GM19372 (cell line): Measurements from ENCODE around the gene TMEM250.

Experiments used
- ATAC-seq: cut with Tn5 transposase; IDR thresholded peaks from one replicate; pipeline ENCODE4 v1.9.1; 2021; ENCODE audit warnings: mild to moderate bottlenecking, low read depth, moderate library complexity; ENCODE audit not compliant: unreplicated experiment

The TMEM250 gene

DNA sequence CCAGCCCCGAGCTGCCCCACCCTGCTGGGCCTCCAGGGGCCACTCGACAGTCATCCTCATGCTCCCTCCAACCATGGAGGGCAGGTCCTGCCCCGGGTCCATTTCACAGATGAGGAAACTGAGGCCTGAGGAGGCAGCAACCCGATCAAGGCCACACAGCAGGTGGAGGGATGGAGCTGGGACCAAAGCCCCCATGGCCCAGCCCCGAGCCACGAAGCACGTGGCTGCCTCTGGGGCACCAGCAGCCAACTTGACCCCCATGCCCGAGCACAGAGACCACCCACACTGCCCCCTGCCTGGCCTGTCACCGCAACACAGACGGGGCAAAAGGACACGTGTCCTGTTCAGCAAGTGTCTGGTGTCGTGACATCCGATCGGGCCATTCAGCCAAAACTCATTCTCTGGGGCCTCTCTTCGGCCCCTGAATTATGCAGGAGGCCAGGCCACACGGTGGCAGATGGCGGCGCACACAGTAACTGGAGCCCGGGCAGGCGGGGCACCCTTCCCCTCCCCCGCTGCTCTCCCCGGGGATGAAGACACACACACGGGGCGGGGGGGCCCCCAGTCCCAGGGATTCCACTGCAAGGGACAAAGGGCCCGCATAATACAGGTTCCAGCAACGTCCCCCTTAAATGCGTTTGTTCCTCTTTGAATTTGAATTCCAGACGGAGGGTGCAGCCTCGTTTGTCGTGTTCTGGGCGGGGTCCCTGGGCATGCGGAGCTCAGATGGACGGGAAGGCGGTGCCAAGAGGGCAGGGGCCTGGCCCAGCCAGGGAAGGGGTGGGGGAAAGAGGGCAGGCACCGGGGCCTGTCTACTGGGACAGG, 29.4 kb upstream of the TMEM250 start:
- no peak for ATAC-seq

DNA sequence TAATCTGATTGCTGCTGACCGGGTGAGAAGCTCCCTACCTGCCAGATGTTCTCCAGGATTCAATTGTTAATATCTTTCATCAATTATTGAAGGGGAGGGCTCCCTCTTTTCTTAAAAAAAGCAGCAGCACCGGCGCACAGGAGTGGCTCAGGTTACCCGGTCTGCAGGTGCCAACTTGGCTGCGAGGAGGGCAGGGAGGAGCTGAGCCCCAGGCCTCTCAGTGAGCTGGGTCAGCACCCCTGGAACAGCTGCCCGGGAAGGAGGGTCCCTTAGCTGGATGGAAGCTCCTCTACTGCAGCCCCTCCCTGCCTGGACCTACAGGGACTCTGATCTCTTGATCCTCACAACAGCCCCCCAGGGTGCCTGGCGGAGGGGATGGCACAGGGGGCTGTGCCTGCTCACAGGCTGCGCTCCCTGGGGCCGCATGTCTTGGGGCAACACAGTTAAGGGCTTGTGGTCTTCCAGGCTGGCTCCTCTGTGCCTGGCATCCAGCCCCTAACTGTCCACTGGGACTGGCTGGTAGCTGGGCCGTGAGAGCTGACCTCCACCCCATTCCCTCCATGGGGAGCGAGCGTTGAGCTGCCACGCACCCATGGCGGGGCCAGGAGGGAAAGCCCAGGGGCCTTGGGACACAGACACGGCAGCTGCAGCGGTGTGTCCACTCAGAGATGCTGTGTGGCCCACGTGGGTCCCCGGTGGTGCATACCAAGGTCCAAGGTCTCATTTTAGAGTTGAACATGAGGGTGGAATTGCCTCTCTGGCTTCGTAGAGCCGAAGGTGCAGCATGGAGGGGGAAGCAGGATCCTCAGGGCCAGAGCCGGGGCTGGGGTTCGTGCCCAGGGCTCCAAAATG, 28.6 kb upstream of the TMEM250 start:
- no peak for ATAC-seq

DNA sequence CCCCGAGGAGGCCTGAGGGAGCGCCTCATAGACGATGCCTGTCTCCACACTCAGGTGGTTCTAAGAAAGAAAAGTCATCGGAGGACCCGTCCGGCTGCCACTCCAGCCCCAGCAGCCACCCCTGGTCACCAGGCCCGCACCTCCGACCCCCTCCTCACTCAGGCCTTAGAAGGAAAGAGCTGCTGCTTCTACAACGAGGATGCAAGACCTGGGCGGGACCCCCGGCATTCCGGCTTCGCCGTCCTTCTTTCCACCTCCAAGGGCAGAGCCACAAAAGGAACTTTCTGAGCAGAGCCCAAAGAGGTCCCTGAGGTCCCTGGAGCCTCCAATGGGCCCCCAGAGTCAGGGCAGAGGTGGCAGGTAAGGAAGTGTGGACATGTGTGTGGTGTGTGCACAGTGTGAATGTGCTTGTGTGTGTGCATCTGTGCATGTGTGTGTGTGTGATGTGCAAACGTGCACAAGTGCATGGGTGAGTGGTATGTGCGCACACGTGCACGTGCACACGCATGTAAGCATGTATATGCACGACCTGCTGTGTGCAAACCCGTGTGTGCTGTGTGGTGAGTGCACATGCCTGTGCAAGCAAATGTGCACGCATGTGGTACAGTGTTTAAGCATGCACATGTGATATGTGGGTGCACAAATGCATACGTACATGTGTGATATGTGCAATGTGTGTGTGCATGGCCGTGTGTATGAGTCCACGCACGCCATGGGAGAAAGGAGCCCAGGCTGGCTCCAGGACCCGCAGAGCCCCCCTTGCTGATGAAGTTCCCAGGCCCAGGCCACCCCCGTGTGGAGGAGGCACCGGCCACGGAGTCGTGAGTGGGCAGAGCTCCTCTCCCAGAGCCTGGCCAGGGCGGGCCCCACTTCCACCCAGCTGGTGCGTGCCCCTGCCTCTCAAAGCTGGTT, 27.7 kb upstream of the TMEM250 start:
- no peak for ATAC-seq

DNA sequence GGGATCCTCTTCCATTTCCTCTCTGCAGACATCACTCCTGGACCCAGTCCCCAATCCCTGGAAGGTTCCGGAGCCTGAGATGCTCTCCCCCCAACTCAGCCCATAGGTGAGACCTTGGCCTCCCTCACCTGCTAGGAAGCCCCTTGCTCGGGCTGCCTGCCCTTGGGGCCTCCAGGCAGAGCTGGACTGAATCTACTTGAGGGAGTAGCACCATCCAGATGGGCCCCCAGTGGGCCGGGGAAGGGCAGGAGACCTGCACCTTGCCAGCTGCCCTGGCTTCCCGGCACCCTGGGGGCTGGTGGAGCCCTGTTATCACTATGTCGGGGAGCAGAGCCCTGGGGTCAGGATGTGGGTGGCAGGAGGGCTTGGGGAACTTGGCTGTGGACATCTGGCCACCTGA, 26.9 kb upstream of the TMEM250 start:
- ATAC-seq: no peak

DNA sequence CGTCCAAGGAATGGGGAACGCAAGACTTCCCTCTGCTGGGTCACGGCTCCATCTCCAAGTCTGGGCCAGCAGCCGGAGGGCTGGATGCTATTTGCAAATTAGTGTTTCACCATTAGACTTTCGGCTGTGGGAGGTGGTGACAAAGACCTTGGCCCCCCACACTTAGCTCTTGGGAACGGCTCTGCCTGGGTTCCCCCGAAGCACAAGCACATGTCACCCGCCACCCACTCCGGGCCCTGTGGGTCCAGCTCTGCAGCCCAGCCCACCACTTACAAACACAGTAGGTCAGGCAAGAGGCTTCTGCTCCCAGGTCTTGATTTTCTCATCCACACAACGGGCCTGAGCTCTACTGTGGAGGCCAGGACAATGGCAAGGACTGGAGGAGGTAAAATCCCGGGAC, 25.8 kb upstream of the TMEM250 start:
- no peak for ATAC-seq

DNA sequence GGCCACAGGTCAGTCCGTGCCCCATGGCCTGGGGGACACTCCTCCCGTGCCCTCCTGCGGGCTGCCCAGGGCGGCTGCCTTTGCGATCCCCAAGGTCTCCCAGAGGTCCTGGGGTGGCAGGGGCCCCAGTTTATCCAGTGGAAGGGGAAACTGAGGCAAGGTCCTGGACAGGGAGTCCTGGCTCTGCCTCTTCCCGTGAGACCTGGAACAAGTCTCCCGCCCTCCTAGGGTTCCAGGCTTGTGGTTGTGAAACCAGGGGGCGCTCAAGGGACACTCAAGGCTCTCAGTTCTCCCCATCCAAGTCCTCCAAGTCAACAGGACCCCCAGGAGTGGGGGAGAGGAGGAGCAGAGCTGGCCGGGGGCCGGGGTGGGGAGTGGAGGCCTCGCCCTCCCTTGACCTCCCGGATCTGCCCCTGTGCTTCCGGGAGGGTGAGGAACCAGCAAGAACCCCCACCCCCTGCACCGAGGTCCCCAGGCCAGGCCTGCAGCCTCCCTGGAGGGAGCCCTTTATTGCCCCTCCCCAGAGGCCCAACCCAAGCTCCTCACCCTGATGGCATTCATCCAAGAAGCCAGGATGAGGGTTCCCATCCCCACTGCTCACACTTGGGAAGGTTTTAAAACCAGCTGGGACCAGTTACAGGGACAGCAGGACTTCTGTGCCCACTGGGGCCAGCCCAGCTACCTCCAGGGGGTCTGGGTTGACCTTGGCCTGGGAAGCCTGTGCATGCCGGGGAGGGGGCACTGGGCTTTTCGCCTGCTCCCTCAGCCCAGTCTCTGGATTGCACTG, 24.7 kb upstream of the TMEM250 start:
- ATAC-seq: no peak

DNA sequence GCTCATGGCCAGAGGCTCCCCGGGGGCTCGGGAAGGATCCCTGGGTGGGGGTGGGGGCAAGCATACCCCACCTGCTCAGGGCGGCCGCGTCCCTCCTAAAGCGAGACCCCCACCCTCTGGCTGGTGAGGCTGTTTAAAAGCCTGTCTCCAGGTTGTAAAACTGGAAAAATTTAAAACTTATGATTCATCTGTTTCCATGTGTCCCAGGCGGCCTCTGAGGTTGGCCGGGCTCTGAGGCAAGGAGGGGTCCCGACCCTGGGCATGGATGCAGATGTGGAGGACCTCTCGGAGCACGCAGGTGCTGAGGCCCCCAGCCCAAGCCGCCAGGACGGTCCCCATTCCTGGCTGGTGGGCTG, 24.2 kb upstream of the TMEM250 start:
- ATAC-seq: no peak

DNA sequence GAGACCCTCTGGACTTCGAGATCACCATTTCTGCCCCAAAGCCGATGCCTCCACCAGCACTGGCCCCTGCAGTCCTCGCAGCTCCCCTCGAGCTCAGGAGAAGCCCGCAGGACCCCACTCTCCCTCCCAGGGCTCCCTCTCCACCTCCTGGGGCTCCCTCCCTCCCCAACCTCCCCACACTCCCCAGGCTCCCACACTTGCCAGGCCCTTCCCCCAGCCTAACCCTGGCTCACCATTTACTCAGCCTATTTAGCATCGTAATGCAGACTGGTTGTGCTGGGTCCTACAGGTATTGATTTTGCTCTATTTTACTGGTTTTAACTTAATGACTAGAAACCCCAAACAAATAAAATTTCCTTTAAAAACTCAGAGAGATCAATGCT, 23.7 kb upstream of the TMEM250 start:
- ATAC-seq: no peak

DNA sequence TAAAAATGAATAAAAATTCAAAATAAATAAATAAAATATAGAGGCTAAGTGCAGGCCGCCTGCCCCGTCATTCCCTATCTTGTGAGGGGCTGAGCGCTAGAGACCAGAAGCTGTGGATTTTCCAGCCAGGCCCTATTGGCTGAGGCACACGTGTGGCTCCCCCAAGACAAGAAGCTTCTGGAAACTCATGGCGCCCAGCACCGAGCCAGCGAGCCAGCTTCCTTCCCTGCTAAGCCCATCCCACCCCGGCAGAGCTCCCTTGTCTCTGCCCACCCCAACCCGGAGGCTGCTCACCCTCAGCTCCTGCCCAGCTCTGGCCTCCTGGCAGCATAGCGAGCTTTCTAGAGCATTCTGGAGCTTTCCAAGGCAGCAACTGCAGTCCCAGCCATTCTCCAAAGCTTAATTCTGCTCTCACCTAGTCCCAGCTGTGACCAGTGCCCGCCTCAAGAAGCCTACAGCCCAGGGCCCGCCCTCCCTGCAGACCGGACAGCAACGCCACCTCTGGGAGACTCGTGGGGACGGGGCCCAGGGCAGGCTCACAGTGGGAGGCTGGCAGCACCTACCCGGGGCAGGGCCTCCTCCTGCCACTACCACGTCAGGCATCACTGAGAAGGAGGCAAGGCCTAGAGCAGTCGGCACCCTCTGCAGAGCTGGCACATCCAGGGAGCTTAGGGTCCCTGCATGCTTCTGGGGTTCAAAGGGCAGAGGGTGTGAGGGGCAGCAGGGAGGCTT, 23.2 kb upstream of the TMEM250 start:
- no peak for ATAC-seq

DNA sequence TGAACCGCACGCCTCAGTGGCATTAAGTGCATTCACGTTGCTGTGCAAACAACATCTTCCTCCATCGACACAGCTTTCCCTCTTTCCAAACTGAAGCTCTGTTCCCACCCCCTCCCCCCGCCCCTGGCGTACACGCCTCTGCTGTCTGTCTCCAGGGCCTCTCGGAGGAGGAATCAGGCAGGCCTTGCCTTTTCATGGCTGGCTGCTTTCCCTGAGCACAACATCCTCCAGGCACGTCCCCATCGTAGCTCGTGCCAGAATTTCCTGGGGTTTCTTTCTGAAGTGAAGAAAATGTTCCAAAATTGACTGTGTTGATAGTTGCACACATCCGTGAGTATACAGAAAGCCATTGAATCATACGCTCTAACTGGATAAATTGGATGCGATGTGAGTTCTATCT, 22.3 kb upstream of the TMEM250 start:
- no peak for ATAC-seq

DNA sequence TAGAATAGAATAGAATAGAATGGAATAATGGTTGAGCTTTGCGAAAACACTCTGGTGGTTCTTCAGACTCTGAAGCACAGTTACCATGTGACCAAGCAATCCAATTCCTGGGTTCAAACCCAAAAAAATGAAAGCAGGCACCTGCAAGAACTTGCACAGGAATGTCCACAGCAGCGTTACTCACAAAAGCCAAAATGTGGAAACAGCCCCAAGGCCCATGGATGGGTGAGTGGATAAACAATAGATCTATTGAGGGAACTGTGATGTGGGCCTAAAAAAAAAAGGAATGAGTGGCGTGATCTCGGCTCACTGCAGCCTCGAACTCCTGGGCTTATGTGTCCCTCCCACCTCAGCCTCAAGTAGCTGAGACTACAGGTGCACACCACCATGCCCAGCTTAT, 21.4 kb upstream of the TMEM250 start:
- no peak for ATAC-seq

DNA sequence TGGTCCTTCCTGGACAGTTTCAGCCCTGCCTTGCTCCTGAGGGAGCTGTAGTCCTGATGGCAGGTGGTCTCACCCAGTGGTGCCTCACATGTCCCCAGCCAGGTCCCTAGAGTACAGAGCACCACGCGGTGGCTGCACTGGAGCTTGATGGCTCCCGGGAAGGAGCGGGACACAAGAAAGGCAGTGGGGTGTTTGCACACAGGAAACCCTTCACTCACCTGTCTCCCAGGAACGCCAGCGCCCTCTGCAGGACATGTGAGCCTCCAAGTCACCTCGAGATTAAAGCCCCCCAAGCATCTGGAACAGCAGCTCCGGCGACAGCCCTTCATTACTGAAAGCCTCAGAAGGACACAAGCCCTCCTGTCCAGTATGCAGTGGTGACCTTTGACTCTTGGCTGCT, 19.9 kb upstream of the TMEM250 start:
- no peak for ATAC-seq

DNA sequence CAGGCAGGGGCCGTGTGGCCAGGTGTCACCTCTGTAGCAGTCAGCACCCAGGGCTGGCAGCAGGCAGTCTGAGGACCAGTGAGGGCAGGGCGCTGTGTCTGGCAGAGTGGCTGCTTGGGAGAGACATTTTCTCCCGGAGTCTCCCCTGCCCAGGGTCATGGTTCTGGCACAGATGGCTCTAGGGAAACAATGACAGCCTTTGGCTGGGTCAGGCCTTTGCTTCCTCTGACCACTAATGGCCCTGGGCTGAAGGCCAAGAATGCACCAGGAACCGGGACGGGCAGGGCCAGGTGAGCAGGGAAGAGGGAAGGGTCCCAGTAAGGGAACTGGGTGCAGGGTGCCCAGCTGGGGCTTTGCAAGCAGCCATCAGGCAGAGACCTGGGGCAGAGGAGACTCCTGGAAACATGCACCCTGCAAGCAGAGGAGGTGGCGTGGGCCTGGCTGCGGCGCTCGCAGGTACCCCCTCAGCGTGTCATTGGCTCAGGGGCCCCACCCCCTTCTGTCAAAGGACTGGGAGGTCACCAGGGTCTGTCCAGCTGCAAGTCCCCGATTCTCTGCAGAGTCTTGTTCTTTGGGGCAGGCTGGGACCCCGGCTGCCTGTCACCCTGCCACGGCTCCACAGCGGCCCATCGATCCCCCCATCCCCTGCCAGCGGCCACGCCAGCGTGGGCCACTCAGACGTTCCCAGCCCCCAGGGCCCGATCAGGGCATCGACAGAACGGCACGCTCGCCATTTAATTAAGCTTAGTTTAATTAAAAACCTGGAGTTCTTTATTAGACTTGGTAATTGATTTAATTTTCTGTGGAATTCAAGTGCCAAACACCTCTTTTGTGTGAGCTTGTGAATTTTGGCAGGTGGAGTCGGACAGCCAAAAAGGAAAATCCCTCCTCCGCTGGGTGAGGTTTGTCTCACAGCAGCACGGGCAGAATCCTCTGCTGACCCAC, 18.9 kb upstream of the TMEM250 start:
- no peak for ATAC-seq

DNA sequence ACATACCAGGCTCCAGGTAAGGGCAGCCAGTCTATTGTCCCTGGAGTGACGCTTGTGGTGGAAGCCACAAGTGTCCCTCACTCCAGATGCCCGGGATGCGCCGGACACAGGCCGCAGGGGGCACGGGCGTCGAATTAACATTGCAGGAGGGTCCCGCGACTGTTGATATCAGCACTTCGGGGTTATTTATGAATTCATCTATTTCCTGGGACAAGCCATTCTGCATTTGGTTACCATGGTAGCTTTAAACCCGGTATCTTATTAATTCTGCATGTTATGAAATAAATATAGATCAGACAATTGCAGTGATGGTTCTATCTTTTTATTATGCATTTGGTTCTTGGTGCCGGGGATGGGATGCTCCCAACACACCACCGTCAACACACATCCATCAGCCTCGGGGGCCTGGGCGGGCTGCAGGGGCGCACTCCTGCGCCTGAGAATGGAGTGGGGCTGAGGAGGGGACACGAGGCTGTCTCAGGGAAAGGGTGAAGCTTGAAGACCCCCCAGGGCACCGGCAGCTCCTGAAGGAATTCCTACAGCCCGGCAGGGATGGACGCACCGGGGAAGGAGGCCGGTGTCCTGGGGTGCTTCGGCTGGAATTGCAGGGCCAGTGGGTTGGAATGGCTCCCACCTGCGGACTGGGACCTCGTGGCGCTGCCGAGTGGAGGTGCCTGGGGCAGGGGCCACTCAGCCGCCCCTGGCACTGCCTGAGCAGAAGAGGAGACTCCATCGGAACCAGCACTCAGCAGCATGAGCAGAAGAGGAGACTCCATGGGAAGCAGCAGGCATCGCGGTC, 17.7 kb upstream of the TMEM250 start:
- ATAC-seq: no peak

DNA sequence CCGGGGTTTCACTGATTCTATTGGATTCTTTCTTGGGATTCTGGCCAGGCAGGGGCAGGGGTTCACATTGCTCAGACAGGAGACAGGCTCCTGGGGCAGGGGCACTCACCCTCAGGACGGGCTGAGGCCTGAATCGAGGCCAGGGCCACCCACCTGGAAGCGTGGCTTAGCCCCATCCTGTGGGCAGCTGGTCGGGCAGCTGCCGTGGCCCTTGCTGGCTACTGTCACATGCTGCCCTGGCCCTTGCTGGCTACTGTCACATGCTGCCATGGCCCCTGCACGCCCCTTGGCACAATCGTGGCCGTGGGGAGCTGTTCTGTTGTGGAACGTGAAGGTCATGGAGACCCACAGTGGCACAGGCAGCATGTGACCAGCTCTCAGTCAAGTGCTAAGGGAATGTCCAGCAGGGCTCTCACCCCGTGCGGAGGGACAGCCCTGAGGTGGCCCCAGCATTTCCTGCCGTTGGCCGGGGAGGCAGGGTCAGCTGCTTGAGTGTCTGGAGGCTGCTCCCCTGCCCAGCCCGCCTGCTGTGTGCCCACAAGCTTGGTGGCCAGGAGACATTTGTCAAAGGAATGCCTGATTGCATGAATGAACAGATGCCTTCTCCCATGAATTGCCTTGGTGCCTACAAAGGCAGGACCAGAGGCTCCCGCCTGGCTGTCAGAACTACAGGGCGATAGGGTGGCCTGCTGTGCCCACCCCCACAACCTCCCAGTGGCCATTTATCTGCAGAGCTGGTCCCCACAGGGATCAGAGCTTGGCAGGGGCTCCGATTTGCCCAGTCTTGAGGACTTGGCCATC, 16.9 kb upstream of the TMEM250 start:
- no peak for ATAC-seq

DNA sequence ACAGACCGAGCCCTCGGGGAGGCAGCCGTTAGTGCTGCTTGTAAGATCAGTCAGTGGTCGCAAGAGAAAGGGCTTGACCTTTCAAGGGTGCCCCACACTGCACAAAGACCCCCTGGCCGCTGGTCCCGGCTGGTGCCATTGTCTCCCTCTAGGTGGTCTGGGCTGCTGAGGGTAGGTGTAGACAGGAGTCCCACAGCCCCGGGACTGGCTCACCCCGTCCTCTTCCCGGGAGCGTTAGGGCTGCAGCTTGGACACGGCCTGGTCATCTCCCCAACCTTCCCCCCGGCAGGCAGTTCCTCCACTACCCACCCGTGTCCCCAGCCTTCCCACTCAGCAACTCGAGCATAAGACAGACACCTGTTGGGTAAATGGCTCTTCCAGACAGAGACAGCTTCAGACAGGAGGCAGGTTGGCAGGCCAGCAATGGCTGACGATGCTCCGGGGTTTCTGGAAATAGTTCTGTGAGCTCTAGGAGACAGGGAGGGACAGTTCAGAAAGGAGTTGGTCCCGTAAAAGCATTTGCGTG, 15.3 kb upstream of the TMEM250 start:
- no peak for ATAC-seq
